GM06990 (cell line): Measurements from ENCODE around the gene GNPTAB.
"Not testable (repeated sequence)": the region's sequence is repeated elsewhere in the genome, so short reads cannot be mapped to it uniquely, and the experiment has no call there.

Experiments used
- DNase-seq: peaks from one replicate; pipeline ENCODE4 v3.0.0-alpha.2; 2011; ENCODE audit not compliant: insufficient read length; ENCODE audit errors: extremely low read depth
- H3K27me3 ChIP-seq: replicated peaks from 2 replicates; pipeline ENCODE4 v1.6.0; 2011; ENCODE audit warnings: low read length; ENCODE audit not compliant: control insufficient read depth, insufficient read depth
- H3K36me3 ChIP-seq: 2 replicates; pipeline ENCODE4 v1.5.1; 2011; ENCODE audit warnings: low read length; ENCODE audit not compliant: control insufficient read depth, insufficient read depth
- H3K4me3 ChIP-seq: replicated peaks from 2 replicates; pipeline ENCODE4 v1.5.1; 2011; ENCODE audit warnings: low read depth, mild to moderate bottlenecking, control low read depth, low read length
- CTCF ChIP-seq: IDR thresholded peaks from 2 replicates; pipeline ENCODE4 v1.5.1; 2011; ENCODE audit warnings: low read length, control low read depth, mild to moderate bottlenecking, inconsistent platforms; ENCODE audit not compliant: insufficient read depth, poor library complexity, severe bottlenecking

Gene GNPTAB

GRCh38 chr12:101813117-101813516, 17.6 kb downstream of the GNPTAB start:
- Histone ChIP-seq H3K36me3 (no peaks in the 10 kb centered on the region), H3K27me3 (no peaks in the 10 kb centered on the region), H3K4me3 (no peak overlapping the region)
- TF ChIP-seq CTCF = no peak
- DNase-seq = no peak

- H3K27me3 ChIP-seq, H3K36me3 ChIP-seq, DNase-seq, H3K4me3 ChIP-seq: not testable (repeated sequence)
Observed at GRCh38 chr12:101812716-101813115, 18.0 kb downstream of the GNPTAB start.

GRCh38 chr12:101811342-101811741, 19.4 kb downstream of the GNPTAB start:
- H3K4me3 ChIP-seq, H3K27me3 ChIP-seq, H3K36me3 ChIP-seq, DNase-seq: not testable (repeated sequence)

- DNase-seq = no peak
- Histone ChIP-seq H3K27me3 (no peaks in the 10 kb centered on the region), H3K36me3 (no peaks in the 10 kb centered on the region), H3K4me3 (no peak overlapping the region)
- no peak for TF ChIP-seq CTCF
Observed at GRCh38 chr12:101809208-101809607, 21.6 kb downstream of the GNPTAB start.

GRCh38 chr12:101806265-101806664, 24.5 kb downstream of the GNPTAB start:
- H3K4me3 ChIP-seq = no peak overlapping the region
- no peaks in the 10 kb centered on the region for H3K27me3 ChIP-seq
- H3K36me3 ChIP-seq = no peaks in the 10 kb centered on the region
- no peak for TF ChIP-seq CTCF
- DNase-seq = no peak

- Histone ChIP-seq H3K27me3 (no peaks in the 10 kb centered on the region), H3K36me3 (no peaks in the 10 kb centered on the region), H3K4me3 (no peak overlapping the region)
- no peak for TF ChIP-seq CTCF
- DNase-seq = no peak
Observed at GRCh38 chr12:101804409-101804808, 26.4 kb downstream of the GNPTAB start.

GRCh38 chr12:101803978-101804377, 26.8 kb downstream of the GNPTAB start:
- no peak for DNase-seq
- H3K27me3 ChIP-seq = no peaks in the 10 kb centered on the region
- no peak overlapping the region for H3K4me3 ChIP-seq
- no peak for TF ChIP-seq CTCF
- H3K36me3 ChIP-seq = no peaks in the 10 kb centered on the region
